ENCODE data around the gene TSPAN13. TPM values are rescaled to one million over a fixed set of nuclear protein-coding genes. Genes with fewer than 3 reads are reported as not detected.

The TSPAN13 gene
- total and polyA plus RNA-seq, 2 of the 8 experiments (the other 6 are each of a cell fraction or from before 2014, with no cell fraction given): 15.3 to 28.1 TPM

DNA sequence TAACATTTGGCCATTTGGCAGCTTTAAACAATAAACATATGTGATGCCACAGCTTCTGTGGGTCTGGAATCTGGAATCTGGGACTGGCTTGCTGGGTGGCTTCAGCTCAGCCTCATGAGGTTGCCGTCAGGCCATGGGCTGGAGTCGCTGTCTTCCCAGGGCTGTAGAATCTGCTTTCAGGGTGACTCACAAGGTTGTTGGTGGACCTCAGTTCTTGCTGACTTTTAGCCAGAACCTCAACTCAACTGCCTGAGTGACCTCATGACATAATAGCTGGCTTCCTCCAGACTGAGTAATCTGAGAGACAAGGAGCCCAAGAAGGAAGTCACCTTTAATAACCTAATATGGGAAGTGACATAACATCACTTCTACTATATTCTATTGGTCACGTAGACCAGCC lies 44.6 kb upstream of the TSPAN13 start:
- DNase-seq (ENCODE audit: low read depth in 1 of 2, low spot score in 2 of 2) (no peak), FAIRE-seq (no peak)
- no peak overlapping the region for H3K23ac ChIP-seq (ENCODE audit: insufficient read length)
- 98% methylated on average over 3 of the region's 3 CpGs; no CpG with 5 or more reads in 1 of the 2 experiments for WGBS, 2 experiments (ENCODE audit: extremely low coverage in 1 of 2, insufficient coverage in 1 of 2, insufficient read length in 1 of 2, insufficient replicate concordance in 2 of 2, low coverage in 1 of 2, low lambda C conversion rate in 2 of 2, missing lambda C conversion rate in 1 of 2)
- CTCF ChIA-PET (ENCODE audit: partially characterized antibody): interaction anchor here (1.6 kb wide), 1 partner anchor 14 kb away, joined by 4 read pairs; no protein-coding TSS in a partner anchor
- no peaks in the 10 kb centered on the region for H4K20me1 ChIP-seq (replicated peaks in 1 of 2; ENCODE audit: control insufficient read depth in 1 of 2, insufficient read depth in 2 of 2, low read length in 2 of 2)
- no peak overlapping the region for H2AFZ ChIP-seq (ENCODE audit: low read length)
- H4K91ac ChIP-seq (replicated peaks; ENCODE audit: insufficient read length, low read length): no peak overlapping the region
- H3K56ac ChIP-seq (replicated peaks; ENCODE audit: insufficient read length, low read depth, low read length): no peak overlapping the region
- H2BK5ac ChIP-seq (ENCODE audit: low read depth, low read length): no peak overlapping the region
- no peaks in the 10 kb centered on the region for H3K9me3 ChIP-seq (ENCODE audit: insufficient read depth in 2 of 2, low read depth in 1 of 2, low read length in 1 of 2)
- no peak overlapping the region for H2BK120ac ChIP-seq (replicated peaks; ENCODE audit: low read depth, low read length)
- no peak overlapping the region for H4K5ac ChIP-seq (ENCODE audit: insufficient read length, low read depth, low read length)
- H3K4me3 ChIP-seq (ENCODE audit: extremely low read depth in 1 of 4, insufficient read depth in 2 of 4, low read depth in 3 of 4, low read length in 4 of 4): no peak overlapping the region
- no peak overlapping the region for H3K4ac ChIP-seq (replicated peaks; ENCODE audit: insufficient read length, low read depth, low read length)
- H2BK15ac ChIP-seq (ENCODE audit: low read length): no peak overlapping the region
- H3K27ac ChIP-seq (ENCODE audit: low read depth, low read length): no peak overlapping the region
- no peaks in the 10 kb centered on the region for H3K79me1 ChIP-seq (ENCODE audit: low read depth, low read length)
- peaks cover 4 to 22% (median 12%) of the 10 kb centered on the region in 4 experiments; a peak in 6 of 8 replicates for H3K36me3 ChIP-seq (ENCODE audit: control insufficient read depth in 2 of 4, insufficient read depth in 4 of 4, low read length in 3 of 4)
- no peak overlapping the region for H3K18ac ChIP-seq (ENCODE audit: extremely low read depth, low read length)
- peaks cover 0 to 2% (median 0%) of the 10 kb centered on the region in 4 experiments; a peak in 1 of 7 replicates for H3K4me1 ChIP-seq (replicated peaks in 1 of 4; ENCODE audit: control insufficient read depth in 3 of 4, insufficient read depth in 4 of 4, low read length in 3 of 4)
- POLR2A ChIA-PET (ENCODE audit: partially characterized antibody): no interaction called here
- no peak overlapping the region for H2BK20ac ChIP-seq (ENCODE audit: low read length)
- no peaks in the 10 kb centered on the region; the same call in 1 of the 2 replicates for H3K23me2 ChIP-seq (ENCODE audit: low read depth, low read length)
- H2AK5ac ChIP-seq (ENCODE audit: low read depth, low read length): no peak overlapping the region
- no peak overlapping the region for H2BK12ac ChIP-seq (ENCODE audit: low read depth, low read length)
- H3K9ac ChIP-seq (replicated peaks in 1 of 4; ENCODE audit: extremely low read depth in 1 of 4, low read depth in 3 of 4, low read length in 3 of 4): no peak overlapping the region
- H3K79me2 ChIP-seq (ENCODE audit: control insufficient read depth in 1 of 2, insufficient read depth in 2 of 2, low read length in 2 of 2): no peaks in the 10 kb centered on the region
- no peak overlapping the region for H3K14ac ChIP-seq (ENCODE audit: insufficient read length)
- peaks cover 0 to 1% (median 0%) of the 10 kb centered on the region in 4 experiments; a peak in 1 of 7 replicates for H3K27me3 ChIP-seq (replicated peaks in 1 of 4; ENCODE audit: control insufficient read depth in 3 of 4, extremely low read depth in 1 of 4, insufficient read depth in 3 of 4, low read length in 3 of 4)
- no peak overlapping the region for H4K8ac ChIP-seq (ENCODE audit: extremely low read depth, insufficient read depth, low read length)
- no peak overlapping the region for H3K4me2 ChIP-seq (ENCODE audit: insufficient read depth in 1 of 2, low read depth in 2 of 2, low read length in 2 of 2)
- TF ChIP-seq JUND (IDR thresholded peaks at IDR 0.05; ENCODE audit: low read length) (no peak), TAF7 (optimal IDR thresholded peaks at IDR 0.05; ENCODE audit: borderline replicate concordance, low read depth, low read length) (no peak)
